Mucosa of descending colon (tissue), 3 donors: Measurements from ENCODE around the gene SHKBP1. TPM values are rescaled to one million over a fixed set of nuclear protein-coding genes. Genes with fewer than 3 reads are reported as not detected.

Experiments
- ATAC-seq: fragments of 200-7000 bp; cut with Tn5 transposase; one replicate; pipeline ENCODE4 v1.9.1; 2020; ENCODE audit warnings: mild to moderate bottlenecking, moderate library complexity
- DNase-seq, 3 donors: peaks; one replicate each; pipeline ENCODE4 v3.0.0-alpha.2; 2020
- H3K36me3 ChIP-seq: fragments of 200-600 bp; one replicate; pipeline ENCODE4 v1.8.0; 2021; ENCODE audit warnings: low read depth, mild to moderate bottlenecking
- H3K4me1 ChIP-seq: fragments of 200-600 bp; one replicate; pipeline ENCODE4 v1.8.0; 2021; ENCODE audit warnings: low read depth, mild to moderate bottlenecking
- H3K4me3 ChIP-seq: fragments of 200-600 bp; one replicate; pipeline ENCODE4 v1.8.0; 2021; ENCODE audit warnings: mild to moderate bottlenecking
- H3K9me3 ChIP-seq: fragments of 200-600 bp; one replicate; pipeline ENCODE4 v1.8.0; 2021; ENCODE audit warnings: mild to moderate bottlenecking
- CTCF ChIP-seq: fragments of 200-600 bp; IDR thresholded peaks from one replicate; pipeline ENCODE4 v1.8.0; 2022; ENCODE audit warnings: antibody characterized with exemption, mild to moderate bottlenecking
- intact Hi-C, 2 donors: fragments of 100-400 bp; cut with DNase I in 1 of 2; cut with micrococcal nuclease in 1 of 2; formaldehyde crosslinking; loops; one replicate each; pipeline versions ENCODE4 v1.11.0 to v1.11.1; 2022; cut with DNase I, micrococcal nuclease
- total RNA-seq, 3 donors: library from RNA; stranded (reverse); fragmentation: NEBNext Ultra II Directional in 2 of 3; extraction: Animal tissue kit (Norgen Biotek cat#: 25700) in 2 of 3; gene quantifications; one replicate each; pipeline versions ENCODE4 v1.2.1 to v1.2.4, GENCODE V29; 2021 to 2023
- donor health status: DM: no; HTN: no; CAD: no; lungs with moderate emphysema.
- donor health status: DM: no; HTN: no; CAD: no.
- donor health status: DM: no; HTN: yes; CAD: no.

The SHKBP1 gene
- total RNA-seq, 3 donors from 2014 or later, result 58.1 to 70.6 (median 62.2) TPM

DNA sequence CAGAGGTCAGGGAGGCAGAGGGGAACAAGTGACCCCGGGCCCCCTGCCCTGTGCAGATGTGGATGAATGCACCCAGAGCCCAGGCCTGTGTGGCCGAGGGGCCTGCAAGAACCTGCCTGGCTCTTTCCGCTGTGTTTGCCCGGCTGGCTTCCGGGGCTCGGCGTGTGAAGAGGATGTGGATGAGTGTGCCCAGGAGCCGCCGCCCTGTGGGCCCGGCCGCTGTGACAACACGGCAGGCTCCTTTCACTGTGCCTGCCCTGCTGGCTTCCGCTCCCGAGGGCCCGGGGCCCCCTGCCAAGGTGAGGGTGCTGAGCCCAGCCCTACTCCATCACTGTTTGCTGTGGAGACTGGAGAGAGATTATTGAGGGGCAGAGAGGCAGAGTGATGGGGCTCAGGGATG is 34.4 kb downstream of the SHKBP1 start:
- intact Hi-C loops, result no loop called here
- peak; percentile 64 to 83 (median 81) for DNase-seq
- no peaks in the 10 kb centered on the region for H3K36me3 ChIP-seq
- ATAC-seq, result peak; percentile 21
- no peak for TF ChIP-seq CTCF
- H3K4me3 ChIP-seq, result no peak overlapping the region
- peaks cover 56% of the 10 kb centered on the region for H3K4me1 ChIP-seq
- no peaks in the 10 kb centered on the region for H3K9me3 ChIP-seq

- Histone ChIP-seq H3K4me1 (peaks cover 46% of the 10 kb centered on the region), H3K4me3 (no peak overlapping the region), H3K9me3 (no peaks in the 10 kb centered on the region), H3K36me3 (no peaks in the 10 kb centered on the region)
- TF ChIP-seq CTCF, result no peak
- ATAC-seq (no peak), DNase-seq (peak; percentile 20 to 66 (median 55))
- intact Hi-C loops, result no loop called here
Measured at GRCh38 chr19:40611900-40612698, 35.4 kb downstream of the SHKBP1 start.

GRCh38 chr19:40612831-40613689 is 36.4 kb downstream of the SHKBP1 start:
- intact Hi-C loops, result no loop called here
- H3K4me3 ChIP-seq, result no peak overlapping the region
- H3K36me3 ChIP-seq, result no peaks in the 10 kb centered on the region
- TF ChIP-seq CTCF, result no peak
- H3K4me1 ChIP-seq, result peaks cover 36% of the 10 kb centered on the region
- no peaks in the 10 kb centered on the region for H3K9me3 ChIP-seq
- DNase-seq, result peak; percentile 80 to 84 (median 81)
- ATAC-seq, result no peak

DNA sequence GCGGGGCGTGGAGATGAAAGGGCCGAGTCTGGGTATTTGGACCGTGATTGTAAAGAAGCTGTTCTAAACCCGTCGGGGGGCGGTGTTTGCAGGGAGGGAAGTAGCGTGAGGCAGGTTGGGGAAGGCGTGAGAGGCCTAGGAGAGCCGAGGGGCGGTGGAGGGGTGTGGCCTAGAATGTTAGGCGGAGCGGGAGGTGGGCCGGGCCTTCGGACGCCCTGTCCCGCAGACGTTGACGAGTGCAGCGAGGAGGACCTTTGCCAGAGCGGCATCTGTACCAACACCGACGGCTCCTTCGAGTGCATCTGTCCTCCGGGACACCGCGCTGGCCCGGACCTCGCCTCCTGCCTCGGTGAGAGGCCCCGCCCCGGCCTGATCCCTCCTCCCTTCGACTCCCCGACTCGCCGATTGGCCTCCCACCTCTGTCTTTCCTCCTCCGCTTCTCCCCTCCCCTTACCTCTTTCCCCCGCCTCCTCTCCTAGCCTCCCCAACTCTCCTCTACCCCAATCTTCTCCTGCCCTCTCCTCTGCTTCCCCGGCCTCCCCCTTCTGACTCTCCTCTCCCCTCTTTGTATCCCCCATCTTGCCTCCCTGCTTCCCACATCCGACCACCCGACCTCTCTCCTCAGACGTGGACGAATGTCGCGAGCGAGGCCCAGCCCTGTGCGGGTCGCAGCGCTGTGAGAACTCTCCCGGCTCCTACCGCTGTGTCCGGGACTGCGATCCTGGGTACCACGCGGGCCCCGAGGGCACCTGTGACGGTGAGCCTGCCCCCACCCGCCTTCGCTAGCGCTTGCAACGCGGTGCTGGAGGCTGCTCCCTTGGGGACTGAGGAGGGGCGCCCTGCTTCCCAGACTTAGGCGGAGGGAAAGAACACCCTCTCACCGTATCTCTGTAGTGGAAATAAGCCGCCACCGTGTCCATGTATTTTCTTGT is 37.3 kb downstream of the SHKBP1 start:
- ATAC-seq, result peak; percentile 65
- Histone ChIP-seq H3K4me1 (peaks cover 29% of the 10 kb centered on the region), H3K36me3 (no peaks in the 10 kb centered on the region), H3K9me3 (no peaks in the 10 kb centered on the region), H3K4me3 (peak overlapping the region; percentile 46)
- DNase-seq, result peak; percentile 90 to 93 (median 91)
- TF ChIP-seq CTCF, result no peak
- intact Hi-C loops, result no loop called here
